Activated gamma-delta T cell treated with Interleukin-2 at 50 U/mL for 16 hours (primary cell): ENCODE results near the gene SLC44A2.
"Not testable (repeated sequence)": the region's sequence is repeated elsewhere in the genome, so short reads cannot be mapped to it uniquely, and the experiment has no call there.

Experiments
- DNase-seq: peaks from one replicate; pipeline ENCODE4 v3.0.0-alpha.2; 2020

The SLC44A2 gene

GRCh38 chr19:10653732-10654609 is 28.6 kb downstream of the SLC44A2 start, which contains the start of gene ILF3:
Gene ILF3 (plus strand): TSS chr19:10654346. CDS start chr19:10670606, 16,260 bp downstream.
- DNase-seq: peak; percentile 100

- peak; percentile 40 for DNase-seq
Measured at GRCh38 chr19:10654610-10655456, 29.5 kb downstream of the SLC44A2 start.

GRCh38 chr19:10655457-10656312 is 30.3 kb downstream of the SLC44A2 start:
- DNase-seq: no peak

- no peak for DNase-seq
Measured at GRCh38 chr19:10660346-10660745, 35.0 kb downstream of the SLC44A2 start.

GRCh38 chr19:10661946-10662345 is 36.6 kb downstream of the SLC44A2 start:
- DNase-seq: no peak

GRCh38 chr19:10662384-10663251 is 37.3 kb downstream of the SLC44A2 start:
- DNase-seq: no peak

- DNase-seq: not testable (repeated sequence)
Measured at GRCh38 chr19:10663252-10663563, 37.9 kb downstream of the SLC44A2 start.

- no peak for DNase-seq
Measured at GRCh38 chr19:10667867-10668266, 42.5 kb downstream of the SLC44A2 start.

- DNase-seq: no peak
Measured at GRCh38 chr19:10669246-10669645, 43.9 kb downstream of the SLC44A2 start.

GRCh38 chr19:10670182-10670581 is 44.8 kb downstream of the SLC44A2 start:
- no peak for DNase-seq

- no peak for DNase-seq
Measured at GRCh38 chr19:10670876-10671804, 45.8 kb downstream of the SLC44A2 start.

- DNase-seq: not testable (repeated sequence)
Measured at GRCh38 chr19:10671922-10672321, 46.6 kb downstream of the SLC44A2 start.

GRCh38 chr19:10675214-10675613 is 49.9 kb downstream of the SLC44A2 start:
- not testable (repeated sequence) for DNase-seq

- DNase-seq: no peak
Measured at GRCh38 chr19:10677751-10678150, 52.4 kb downstream of the SLC44A2 start.

- no peak for DNase-seq
Measured at GRCh38 chr19:10678813-10679212, 53.5 kb downstream of the SLC44A2 start.

GRCh38 chr19:10679743-10680142 is 54.4 kb downstream of the SLC44A2 start:
- no peak for DNase-seq

- DNase-seq: no peak
Measured at GRCh38 chr19:10680545-10681135, 55.3 kb downstream of the SLC44A2 start.

- DNase-seq: no peak
Measured at GRCh38 chr19:10681658-10682057, 56.3 kb downstream of the SLC44A2 start.

GRCh38 chr19:10682397-10683063 is 57.2 kb downstream of the SLC44A2 start:
- no peak for DNase-seq

- no peak for DNase-seq
Measured at GRCh38 chr19:10683064-10683426, 57.7 kb downstream of the SLC44A2 start.
